Activated CD8-positive, alpha-beta memory T cell treated with anti-CD3 and anti-CD28 coated beads, Interleukin-2, amount 50 U/mL, for 48 hours (primary cell): ENCODE data around the gene CAPN7.

Source experiments
- DNase-seq: peaks from one replicate; pipeline ENCODE4 v3.0.0-alpha.2; 2020

CAPN7 gene

DNA sequence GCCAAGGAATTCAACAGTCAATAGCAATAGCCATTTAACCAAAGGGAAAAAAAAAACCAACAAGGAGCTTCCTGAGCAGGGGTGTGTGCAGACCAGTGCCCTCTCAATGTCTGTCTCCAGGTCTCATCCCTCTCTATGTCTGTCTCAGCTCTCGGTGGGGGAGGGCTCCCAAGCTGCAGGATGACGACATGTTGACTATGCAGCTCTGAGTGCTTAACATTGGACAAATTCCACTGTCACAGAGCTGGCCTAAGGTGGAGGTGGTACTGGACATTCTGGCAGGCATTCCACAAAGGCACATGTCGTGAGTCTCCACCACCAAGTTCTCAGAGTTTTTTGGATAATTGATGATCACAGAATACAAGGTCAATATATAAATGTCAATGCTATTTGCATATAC, 2.0 kb upstream of the CAPN7 start:
- DNase-seq = no peak

GRCh38 chr3:15205482-15205933, 538 bp upstream of the CAPN7 start:
- DNase-seq = no peak

DNA sequence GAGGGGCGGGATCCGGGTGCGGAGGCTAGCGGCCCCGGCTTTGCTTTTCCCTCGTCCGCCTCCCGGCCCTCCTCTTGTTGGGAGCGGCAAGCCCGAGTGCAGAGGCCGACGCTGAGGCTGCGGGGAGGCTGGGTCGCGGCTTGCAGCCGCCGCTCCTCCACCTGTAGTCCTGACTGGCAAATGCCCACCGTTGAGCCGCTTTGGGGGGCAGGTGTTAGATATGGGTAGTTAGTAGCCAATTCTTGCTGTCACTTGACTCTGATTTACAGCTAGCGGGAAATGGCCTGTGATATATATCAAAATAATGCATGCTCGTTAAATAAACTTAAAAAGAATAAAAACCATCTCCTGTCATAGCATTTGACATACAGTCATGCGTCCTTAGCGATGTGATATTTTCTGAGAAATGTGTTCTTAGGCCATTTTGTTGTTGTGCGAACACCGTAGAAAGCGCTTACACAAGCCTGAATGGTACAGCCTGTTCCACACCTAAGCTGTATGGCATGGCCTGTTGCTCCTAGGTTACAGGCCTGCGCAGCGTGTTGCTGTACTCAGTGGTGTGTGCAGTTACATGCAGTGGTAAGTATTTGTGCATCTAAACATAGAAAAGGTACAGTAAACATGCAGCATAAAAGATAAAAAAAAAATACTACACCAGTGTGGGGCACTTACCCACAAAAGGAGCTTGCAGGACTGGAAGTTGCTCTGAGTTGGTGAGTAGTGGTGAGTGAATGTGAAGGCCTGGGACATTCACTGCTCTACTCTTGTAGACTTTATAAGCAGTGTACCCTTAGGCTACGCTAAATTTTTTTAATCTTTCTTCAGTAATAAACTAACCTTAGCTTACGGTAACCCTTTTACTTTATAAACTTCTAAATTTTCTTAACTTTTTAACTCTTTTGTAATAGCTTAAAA, 873 bp downstream of the CAPN7 start:
- DNase-seq = no peak

GRCh38 chr3:15207836-15208504, 1.9 kb downstream of the CAPN7 start:
- no peak for DNase-seq

GRCh38 chr3:15211937-15212336, 5.9 kb downstream of the CAPN7 start:
- no peak for DNase-seq

- DNase-seq = no peak
These were observed 8.7 kb downstream of the CAPN7 start for GRCh38 chr3:15214758-15215157.

DNA sequence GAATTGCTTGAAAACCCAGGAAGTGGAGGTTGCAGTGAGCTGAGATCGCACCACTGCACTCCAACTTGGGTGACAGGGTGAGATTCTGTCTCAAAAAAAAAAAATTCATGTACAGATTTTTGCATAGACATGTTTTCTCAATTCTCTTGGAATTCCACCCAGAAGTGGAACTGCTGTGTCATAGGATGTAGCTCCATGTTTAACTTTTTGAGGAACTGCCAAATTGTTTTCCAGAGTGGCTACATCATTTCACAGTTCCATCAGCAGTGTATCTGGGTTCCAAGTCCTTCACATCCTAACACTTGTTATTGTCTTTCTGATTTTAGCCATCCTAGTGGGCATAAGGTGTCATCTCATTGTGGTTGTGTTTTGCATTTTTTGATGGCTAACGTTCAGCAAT, 9.9 kb downstream of the CAPN7 start:
- no peak for DNase-seq

- DNase-seq = no peak
These were observed 10.5 kb downstream of the CAPN7 start for GRCh38 chr3:15216501-15216900.

GRCh38 chr3:15217011-15217671, 11.1 kb downstream of the CAPN7 start:
- DNase-seq = no peak

DNA sequence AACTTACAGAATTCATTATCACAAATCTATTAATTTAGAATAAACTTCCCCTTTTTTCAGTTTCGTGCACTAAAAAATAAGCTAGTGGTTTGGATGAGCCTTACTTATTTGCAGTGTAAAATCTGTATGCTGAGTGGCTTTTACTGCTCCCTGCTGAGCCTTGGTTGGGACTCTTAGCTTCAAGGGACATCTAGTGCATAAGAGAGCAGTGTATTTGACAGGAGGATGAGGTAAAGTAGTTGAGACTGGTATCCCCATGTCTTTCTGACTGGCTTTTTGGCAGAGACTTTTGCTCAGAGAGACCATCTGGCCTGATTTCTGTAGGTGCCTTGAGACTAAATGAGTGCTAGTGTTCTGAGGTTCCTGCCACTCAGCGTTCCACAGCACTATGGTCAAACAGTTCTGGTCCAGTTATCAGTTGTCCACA, 11.8 kb downstream of the CAPN7 start:
- DNase-seq = no peak

DNA sequence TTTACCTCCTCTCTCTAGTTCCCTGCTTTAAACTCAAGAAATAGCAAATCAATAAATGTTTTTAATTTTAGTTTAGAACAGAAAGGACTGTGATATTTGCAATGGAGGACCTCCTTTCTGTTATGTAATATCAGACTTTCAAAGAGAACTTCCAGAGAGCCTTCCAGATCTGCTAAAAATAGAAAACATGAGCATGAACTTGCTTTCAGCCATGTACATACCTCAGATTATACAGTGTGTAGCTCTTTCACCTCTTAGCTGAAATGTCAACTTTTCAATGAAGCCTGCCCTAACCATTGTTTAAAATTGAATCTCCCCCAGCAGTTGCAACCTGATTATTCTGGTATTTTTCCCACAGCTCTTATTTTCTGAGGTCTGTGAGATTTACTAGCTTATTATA, 12.6 kb downstream of the CAPN7 start:
- no peak for DNase-seq

GRCh38 chr3:15220056-15220455, 14.0 kb downstream of the CAPN7 start:
- DNase-seq = no peak

- DNase-seq = no peak
These were observed 14.6 kb downstream of the CAPN7 start for GRCh38 chr3:15220661-15221060.

DNA sequence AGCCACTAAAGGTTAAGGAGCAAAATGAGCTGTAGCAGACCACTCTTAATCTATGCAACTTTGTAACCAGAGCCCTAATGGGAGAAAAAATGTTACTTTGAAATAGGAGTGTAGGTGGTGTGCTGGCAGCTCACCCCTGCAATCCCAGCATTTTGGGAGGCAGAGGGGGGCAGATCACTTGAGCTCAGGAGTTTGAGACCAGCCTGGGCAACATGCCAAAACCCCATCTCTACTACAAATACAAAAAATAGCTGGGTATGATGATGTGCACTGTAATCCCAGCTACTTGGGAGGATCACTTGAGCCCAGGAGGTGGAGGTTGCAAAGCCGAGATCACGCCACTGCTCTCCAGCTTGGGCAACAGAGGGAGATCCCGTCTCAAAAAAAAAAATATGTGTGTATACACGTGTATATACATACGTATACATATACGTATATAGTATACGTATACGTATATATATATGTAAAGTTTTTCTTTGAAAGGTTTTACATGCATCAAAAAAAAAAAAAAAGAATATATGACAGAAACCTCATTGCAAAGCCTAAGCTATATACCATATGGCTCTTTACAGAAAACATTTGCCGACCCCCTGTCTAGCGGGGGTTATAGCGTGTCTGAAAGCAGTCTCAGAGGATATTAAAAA, 15.7 kb downstream of the CAPN7 start:
- DNase-seq = no peak

- no peak for DNase-seq
These were observed 17.9 kb downstream of the CAPN7 start for GRCh38 chr3:15223685-15224572.

DNA sequence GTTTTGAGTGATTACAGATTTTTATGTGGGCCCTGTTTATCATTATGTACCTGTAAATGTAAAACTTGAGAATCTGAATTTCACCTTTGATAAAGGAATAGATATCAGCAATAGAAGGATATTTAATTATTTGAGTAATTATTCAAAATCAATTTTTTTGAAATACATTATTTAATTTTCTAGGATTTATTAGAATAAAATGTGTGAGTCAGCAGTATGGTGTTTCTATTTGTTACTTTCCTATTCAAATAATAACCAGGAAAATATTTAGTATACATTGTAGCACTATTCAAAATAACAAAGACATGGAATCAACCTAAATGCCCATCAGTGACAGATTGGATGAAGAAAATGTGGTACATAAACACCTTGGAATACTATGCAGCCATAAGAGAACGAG, 22.1 kb downstream of the CAPN7 start:
- no peak for DNase-seq

- no peak for DNase-seq
These were observed 23.2 kb downstream of the CAPN7 start for GRCh38 chr3:15229262-15229661.

DNA sequence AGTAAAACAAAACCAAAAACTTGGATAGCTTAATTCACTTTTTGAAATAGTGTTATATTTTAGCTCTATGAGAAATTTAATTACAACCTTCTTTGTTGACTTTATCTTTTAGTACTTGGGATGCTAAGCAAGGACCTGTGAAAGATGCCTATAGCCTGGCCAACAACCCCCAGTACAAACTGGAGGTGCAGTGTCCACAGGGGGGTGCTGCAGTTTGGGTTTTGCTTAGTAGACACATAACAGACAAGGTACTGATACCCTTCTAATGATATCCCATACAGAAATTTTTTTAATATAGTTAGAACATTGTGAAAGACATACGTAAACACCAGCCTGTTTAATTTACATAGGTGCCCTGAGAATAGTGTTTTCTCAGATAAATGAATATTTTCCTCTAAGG, 35.3 kb downstream of the CAPN7 start:
- no peak for DNase-seq

GRCh38 chr3:15243822-15244482, 37.9 kb downstream of the CAPN7 start:
- DNase-seq = no peak

GRCh38 chr3:15246186-15246585, 40.1 kb downstream of the CAPN7 start:
- DNase-seq = no peak

GRCh38 chr3:15253023-15253697, 47.1 kb downstream of the CAPN7 start:
- no peak for DNase-seq
